Karpas-422 (cell line): ENCODE data around the gene OR10H3. TPM values are rescaled to one million over a fixed set of nuclear protein-coding genes. Genes with fewer than 3 reads are reported as not detected.
"Not testable (repeated sequence)": the region's sequence is repeated elsewhere in the genome, so short reads cannot be mapped to it uniquely, and the experiment has no call there.

Experiments
- DNase-seq: peaks from one replicate; pipeline ENCODE4 v3.0.0-alpha.2; 2015
- H2AFZ ChIP-seq: fragments of 200-600 bp; sonication (generic); 2 replicates; pipeline ENCODE4 v1.6.1; 2014; ENCODE audit warnings: antibody characterized with exemption, low read length, mixed read lengths
- H3K27ac ChIP-seq: fragments of 200-600 bp; sonication (generic); 2 replicates; pipeline ENCODE4 v1.5.1; 2014; ENCODE audit warnings: mild to moderate bottlenecking, low read length, moderate library complexity
- H3K27me3 ChIP-seq: fragments of 200-600 bp; sonication (generic); 2 replicates; pipeline ENCODE4 v1.6.1; 2014; ENCODE audit warnings: low read length, mixed read lengths
- H3K36me3 ChIP-seq: fragments of 200-600 bp; sonication (generic); 2 replicates; pipeline ENCODE4 v1.6.1; 2014; ENCODE audit warnings: low read length, mixed read lengths; ENCODE audit not compliant: insufficient read depth
- H3K4me1 ChIP-seq: fragments of 200-600 bp; sonication (generic); 2 replicates; pipeline ENCODE4 v1.6.1; 2014; ENCODE audit warnings: mild to moderate bottlenecking, low read length, mixed read lengths
- H3K4me2 ChIP-seq: fragments of 200-600 bp; sonication (generic); 2 replicates; pipeline ENCODE4 v1.6.1; 2014; ENCODE audit warnings: low read length, low read depth, mild to moderate bottlenecking; ENCODE audit not compliant: poor library complexity, severe bottlenecking
- H3K4me3 ChIP-seq: fragments of 200-600 bp; sonication (generic); 2 replicates; pipeline ENCODE4 v1.5.1; 2014; ENCODE audit warnings: mild to moderate bottlenecking, antibody characterized with exemption, low read length, mixed read lengths
- H3K79me2 ChIP-seq: fragments of 200-600 bp; sonication (generic); 2 replicates; pipeline ENCODE4 v1.6.1; 2014; ENCODE audit warnings: mild to moderate bottlenecking, low read length, mixed read lengths
- H3K9ac ChIP-seq: fragments of 200-600 bp; sonication (generic); 2 replicates; pipeline ENCODE4 v1.6.0; 2014; ENCODE audit warnings: low read length
- H3K9me2 ChIP-seq: fragments of 200-600 bp; sonication (generic), shearing (Covaris generic); replicated peaks from 2 replicates; pipeline ENCODE4 v1.6.0; 2014; ENCODE audit warnings: mild to moderate bottlenecking, low read length, moderate library complexity; ENCODE audit not compliant: insufficient read depth
- H3K9me3 ChIP-seq: fragments of 300-700, 200-600 bp; sonication (generic); 2 replicates; pipeline ENCODE4 v1.6.1; 2014; ENCODE audit warnings: low read length, mixed read lengths
- H4K20me1 ChIP-seq: fragments of 200-600 bp; sonication (generic); 2 replicates; pipeline ENCODE4 v1.6.1; 2014; ENCODE audit warnings: mild to moderate bottlenecking, antibody characterized with exemption, low read length, low read depth; ENCODE audit not compliant: insufficient read depth
- total RNA-seq: library from RNA; depleted of rRNA; stranded (reverse); fragments of >200 nt; shearing (Covaris generic); gene quantifications from 2 replicates; pipeline ENCODE4 v1.2.3, GENCODE V29; 2014; ENCODE audit warnings: low replicate concordance

OR10H3 gene
- total RNA-seq, 1 experiment from 2014 or later, result not detected

DNA sequence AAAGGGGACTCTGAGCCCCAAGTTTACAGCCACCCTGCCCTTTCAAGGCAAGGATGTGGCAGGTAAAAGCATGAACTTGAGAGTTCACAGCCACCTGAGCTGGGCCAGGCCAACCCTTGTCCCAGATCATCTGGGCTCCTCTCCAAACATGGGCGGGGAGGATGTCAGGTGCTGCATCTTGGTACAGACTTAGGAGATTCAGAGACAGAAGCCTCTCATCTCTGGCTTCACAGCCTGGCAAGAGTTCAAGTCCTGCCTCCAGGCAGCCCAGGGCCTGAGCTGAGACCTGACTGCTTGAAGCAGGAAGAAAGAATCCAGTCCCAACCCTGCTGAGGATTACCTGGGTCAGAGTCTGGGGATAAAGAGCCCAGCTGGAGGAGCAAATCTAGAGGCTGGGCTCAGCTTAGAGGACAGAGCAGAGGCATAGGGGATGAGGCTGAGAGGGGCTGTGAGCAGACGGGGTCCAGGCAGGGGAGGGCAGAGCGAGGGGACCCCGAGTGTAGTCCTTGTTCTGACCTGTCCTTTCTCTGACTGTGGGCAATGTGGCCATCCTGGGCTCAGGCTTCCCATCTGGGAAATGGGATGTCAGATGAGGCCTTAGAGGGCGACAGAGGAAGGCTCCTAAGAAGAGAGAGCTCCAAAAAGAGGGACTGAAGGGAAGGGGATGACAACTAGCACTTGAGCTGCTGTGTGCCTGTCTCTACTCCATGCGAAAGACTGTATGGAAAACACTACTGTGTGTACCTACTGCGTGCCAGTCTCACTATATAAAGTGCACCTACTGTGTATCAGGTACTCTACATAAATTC is 43.0 kb downstream of the OR10H3 start:
- H4K20me1 ChIP-seq, result no peaks in the 10 kb centered on the region
- DNase-seq, result no peak

DNA sequence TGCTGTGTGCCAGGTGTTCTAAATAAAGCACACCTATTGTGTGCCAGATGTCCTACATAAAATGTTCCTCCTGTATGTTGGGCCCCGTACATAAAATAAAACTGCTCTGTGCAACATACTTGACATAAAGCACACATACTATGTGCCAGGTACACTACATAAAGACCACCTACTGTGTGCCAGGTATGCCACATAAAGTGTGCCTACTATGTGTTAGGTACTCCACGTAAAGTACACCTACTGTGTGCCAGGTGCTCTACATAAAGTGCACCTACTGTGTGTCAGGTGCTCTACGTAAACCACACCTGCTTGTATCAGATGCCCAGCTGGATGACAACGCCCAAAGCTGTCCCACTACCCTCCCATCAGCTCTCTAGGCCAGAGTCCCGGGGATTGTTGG is 43.9 kb downstream of the OR10H3 start:
- Histone ChIP-seq H3K27me3 (no peaks in the 10 kb centered on the region), H3K4me1 (no peaks in the 10 kb centered on the region), H3K9me2 (no peaks in the 10 kb centered on the region), H3K9ac (no peak overlapping the region), H2AFZ (no peak overlapping the region), H3K27ac (no peak overlapping the region), H3K79me2 (no peaks in the 10 kb centered on the region), H3K4me2 (no peak overlapping the region), H3K9me3 (no peaks in the 10 kb centered on the region), H3K4me3 (no peak overlapping the region), H4K20me1 (no peaks in the 10 kb centered on the region), H3K36me3 (no peaks in the 10 kb centered on the region)
- DNase-seq, result no peak

More for the DNA sequence above, 43.0 kb downstream of the OR10H3 start:
- H3K79me2 ChIP-seq, result no peaks in the 10 kb centered on the region
- H3K4me1 ChIP-seq, result no peaks in the 10 kb centered on the region
- no peak overlapping the region for H3K27ac ChIP-seq
- H3K4me3 ChIP-seq, result no peak overlapping the region
- no peak overlapping the region for H3K9ac ChIP-seq
- no peaks in the 10 kb centered on the region for H3K36me3 ChIP-seq
- no peak overlapping the region for H3K4me2 ChIP-seq
- no peaks in the 10 kb centered on the region for H3K27me3 ChIP-seq
- H3K9me3 ChIP-seq, result no peaks in the 10 kb centered on the region
- no peak overlapping the region for H2AFZ ChIP-seq
- H3K9me2 ChIP-seq, result no peaks in the 10 kb centered on the region

DNA sequence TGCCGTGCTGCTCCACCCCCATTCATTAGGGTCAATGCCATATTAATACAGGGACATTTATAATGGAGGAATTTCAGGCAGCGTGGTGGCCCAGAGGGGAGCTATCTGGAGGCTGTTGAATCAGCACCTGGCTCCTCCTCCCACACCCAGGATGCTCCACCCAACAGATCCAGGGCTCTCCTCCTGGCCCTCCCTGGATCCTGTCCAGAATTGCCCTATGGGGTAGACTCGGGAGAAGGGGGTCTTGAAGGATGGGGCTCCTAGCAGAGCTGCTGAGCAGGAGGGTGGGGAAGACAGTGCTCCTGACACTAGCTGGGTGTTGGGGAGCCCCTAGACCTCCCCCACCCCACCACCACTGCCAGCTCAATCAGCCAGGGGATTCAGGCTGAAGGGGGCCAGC is 44.4 kb downstream of the OR10H3 start:
- no peak overlapping the region for H3K27ac ChIP-seq
- no peaks in the 10 kb centered on the region for H3K36me3 ChIP-seq
- H3K4me1 ChIP-seq, result no peaks in the 10 kb centered on the region
- no peak overlapping the region for H3K4me3 ChIP-seq
- H3K9me2 ChIP-seq, result no peaks in the 10 kb centered on the region
- H3K9me3 ChIP-seq, result no peaks in the 10 kb centered on the region
- no peak overlapping the region for H3K9ac ChIP-seq
- H3K4me2 ChIP-seq, result no peak overlapping the region
- DNase-seq, result no peak
- H3K27me3 ChIP-seq, result no peaks in the 10 kb centered on the region
- H2AFZ ChIP-seq, result no peak overlapping the region
- no peaks in the 10 kb centered on the region for H4K20me1 ChIP-seq
- no peaks in the 10 kb centered on the region for H3K79me2 ChIP-seq

DNA sequence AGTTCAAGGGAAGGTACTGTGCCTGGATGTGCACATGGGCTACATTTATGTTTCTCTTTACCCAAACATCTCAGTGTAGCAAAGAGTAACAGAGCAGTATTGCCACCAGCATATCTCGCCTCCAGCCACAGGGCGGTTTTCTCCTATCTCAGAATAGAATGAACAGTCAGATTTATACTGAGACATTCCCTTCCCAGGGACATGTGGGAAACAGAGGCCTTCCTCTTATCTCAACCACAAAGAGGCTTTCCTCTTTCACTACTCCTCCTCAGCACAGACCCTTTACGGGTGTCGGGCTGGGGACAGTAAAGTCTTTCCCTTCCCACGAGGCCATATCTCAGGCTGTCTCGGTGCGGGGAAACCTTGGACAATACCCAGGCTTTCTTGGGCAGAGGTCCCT is 45.1 kb downstream of the OR10H3 start:
- not testable (repeated sequence) for H3K4me1 ChIP-seq, H3K4me3 ChIP-seq, H3K36me3 ChIP-seq, H3K79me2 ChIP-seq, H3K27me3 ChIP-seq, H4K20me1 ChIP-seq, H3K9me2 ChIP-seq, H3K9ac ChIP-seq, H3K9me3 ChIP-seq, H3K27ac ChIP-seq, H2AFZ ChIP-seq, DNase-seq, H3K4me2 ChIP-seq

DNA sequence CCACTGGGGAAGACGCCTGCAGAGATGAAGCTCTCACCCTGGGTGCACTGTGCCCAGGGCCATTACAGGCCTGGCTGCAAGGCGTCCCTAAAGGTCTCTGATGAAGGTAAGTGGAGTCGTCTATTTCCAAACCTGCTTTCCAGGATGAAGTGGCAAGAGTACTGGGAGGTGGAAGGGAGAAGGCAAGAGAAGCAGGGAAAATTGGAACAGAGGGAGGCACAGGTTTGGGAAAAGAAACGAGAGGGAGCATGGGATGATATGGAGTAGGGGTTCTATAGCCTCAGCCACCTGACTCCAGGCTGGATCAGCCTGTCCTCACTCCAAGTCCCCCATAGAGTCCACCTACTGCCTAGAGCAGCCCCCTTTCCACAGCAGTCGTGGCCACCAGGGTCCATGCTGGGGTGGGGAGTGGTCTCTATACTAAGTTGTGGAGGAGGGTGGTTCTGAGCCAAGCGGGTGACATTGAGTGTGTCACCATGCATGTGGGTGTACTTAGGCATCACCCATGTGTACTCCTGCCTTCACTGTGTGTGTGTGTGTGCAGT is 49.9 kb downstream of the OR10H3 start, which contains the start of gene OR10H5:
Gene OR10H5 (plus strand): TSS at position 51 of the 545 bp plus-strand sequence. CDS start 6,388 bp downstream, outside the sequence.
- Histone ChIP-seq H3K4me3 (no peak within 1 kb of the TSS), H3K27ac (no peak within 1 kb of the TSS), H4K20me1 (no peaks in the 10 kb centered on the region), H2AFZ (no peak within 1 kb of the TSS), H3K4me2 (no peak within 1 kb of the TSS), H3K36me3 (no peaks in the 10 kb centered on the region), H3K9ac (no peak within 1 kb of the TSS), H3K79me2 (no peaks in the 10 kb centered on the region), H3K27me3 (no peaks in the 10 kb centered on the region), H3K4me1 (no peaks in the 10 kb centered on the region), H3K9me3 (no peaks in the 10 kb centered on the region), H3K9me2 (no peaks in the 10 kb centered on the region)
- no peak for DNase-seq

DNA sequence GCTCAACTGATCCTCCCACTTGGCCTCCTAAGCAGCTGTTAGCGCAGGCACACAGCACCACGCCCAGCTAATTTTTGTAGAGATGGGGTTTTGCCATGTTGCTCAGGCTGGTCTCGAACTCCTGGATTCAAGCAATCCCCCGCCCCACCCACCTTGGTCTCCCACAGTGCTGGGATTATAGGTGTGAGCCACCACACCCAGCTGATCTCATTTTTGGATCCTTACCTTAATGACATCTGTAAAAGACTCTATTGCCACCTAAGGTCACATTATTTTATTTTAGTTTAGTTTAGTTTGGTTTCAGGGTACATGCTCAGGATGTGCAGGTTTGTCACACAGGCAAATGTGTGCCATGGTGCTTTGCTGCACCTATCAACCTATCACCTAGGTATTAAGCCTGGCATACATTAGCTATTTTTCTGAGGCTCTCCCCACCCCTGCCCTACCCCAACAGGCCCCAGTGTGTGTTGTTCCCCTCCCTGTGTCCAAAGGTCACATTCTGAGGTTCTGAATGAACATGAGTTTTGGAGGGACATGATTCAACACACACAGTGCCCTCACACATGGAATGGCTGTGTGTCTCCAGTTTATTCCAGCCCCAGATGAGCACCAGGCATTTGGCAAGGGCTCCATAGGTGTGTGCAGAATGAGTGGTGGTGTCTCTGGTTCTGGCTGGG is 50.9 kb downstream of the OR10H3 start:
- H3K9ac ChIP-seq, result no peak overlapping the region
- H3K79me2 ChIP-seq, result no peaks in the 10 kb centered on the region
- no peak overlapping the region for H2AFZ ChIP-seq
- no peak overlapping the region for H3K27ac ChIP-seq
- no peaks in the 10 kb centered on the region for H3K4me1 ChIP-seq
- H3K4me2 ChIP-seq, result no peak overlapping the region
- no peaks in the 10 kb centered on the region for H3K36me3 ChIP-seq
- DNase-seq, result no peak
- no peaks in the 10 kb centered on the region for H3K27me3 ChIP-seq
- H4K20me1 ChIP-seq, result no peaks in the 10 kb centered on the region
- H3K4me3 ChIP-seq, result no peak overlapping the region
- no peaks in the 10 kb centered on the region for H3K9me2 ChIP-seq
- no peaks in the 10 kb centered on the region for H3K9me3 ChIP-seq

DNA sequence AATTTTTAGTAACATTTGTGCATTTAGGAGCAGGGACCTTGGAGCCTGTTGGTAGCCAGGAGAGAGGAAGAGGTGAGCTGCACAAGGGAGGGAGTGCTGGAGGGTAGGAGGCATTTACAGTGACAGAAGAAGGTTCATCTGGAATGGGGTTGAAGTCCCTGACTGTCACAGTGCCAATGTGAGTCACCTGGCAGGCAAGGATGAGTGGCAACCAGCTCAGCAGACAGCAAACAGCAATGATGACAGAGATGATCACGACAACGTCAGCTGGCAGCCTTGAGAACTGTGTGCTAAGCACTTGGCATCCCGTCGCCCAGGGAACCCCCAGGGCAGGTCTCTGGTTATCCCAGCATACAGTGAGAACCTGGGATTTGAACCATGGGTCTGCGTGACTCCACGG is 52.3 kb downstream of the OR10H3 start:
- H3K27me3 ChIP-seq, result no peaks in the 10 kb centered on the region
- H2AFZ ChIP-seq, result no peak overlapping the region
- no peaks in the 10 kb centered on the region for H3K79me2 ChIP-seq
- H4K20me1 ChIP-seq, result no peaks in the 10 kb centered on the region
- H3K9ac ChIP-seq, result no peak overlapping the region
- no peak overlapping the region for H3K4me3 ChIP-seq
- no peaks in the 10 kb centered on the region for H3K36me3 ChIP-seq
- no peak overlapping the region for H3K4me2 ChIP-seq
- H3K9me3 ChIP-seq, result no peaks in the 10 kb centered on the region
- no peaks in the 10 kb centered on the region for H3K9me2 ChIP-seq
- DNase-seq, result no peak
- H3K27ac ChIP-seq, result no peak overlapping the region
- H3K4me1 ChIP-seq, result no peaks in the 10 kb centered on the region
